ENCODE data around the gene KHDRBS2.

Gene KHDRBS2

GRCh38 chr6:62150048-62150663 lies 135.9 kb downstream of the KHDRBS2 start:
- Histone ChIP-seq H3K4me2 (ENCODE audit: low read depth, low read length, poor library complexity, severe bottlenecking) (no peak overlapping the region), H3K9ac (ENCODE audit: low read depth, low read length, poor library complexity, severe bottlenecking) (no peak overlapping the region), H3K4me3 (ENCODE audit: low read length, poor library complexity, severe bottlenecking) (no peak overlapping the region), H3K27me3 (ENCODE audit: insufficient read depth, low read length, poor library complexity, severe bottlenecking) (no peaks in the 10 kb centered on the region), H3K9me2 (replicated peaks; ENCODE audit: low read depth, low read length) (no peaks in the 10 kb centered on the region), H3F3A (ENCODE audit: low read depth) (no peaks in the 10 kb centered on the region), H4K20me1 (ENCODE audit: insufficient read depth, low read length, poor library complexity, severe bottlenecking) (no peaks in the 10 kb centered on the region), H3K9me3 (ENCODE audit: insufficient read depth, low read depth, low read length) (no peaks in the 10 kb centered on the region), H3K4me1 (ENCODE audit: insufficient read depth, low read length, poor library complexity, severe bottlenecking) (no peaks in the 10 kb centered on the region), H3K79me2 (ENCODE audit: insufficient read depth, low read length) (no peaks in the 10 kb centered on the region), H2AFZ (ENCODE audit: low read length) (no peak overlapping the region), H3K36me3 (ENCODE audit: insufficient read depth, low read length) (no peaks in the 10 kb centered on the region)
- TF ChIP-seq EZH2phosphoT487 (IDR thresholded peaks at IDR 0.05; ENCODE audit: borderline replicate concordance) = no peak
- TF ChIP-seq, protein P1, sequence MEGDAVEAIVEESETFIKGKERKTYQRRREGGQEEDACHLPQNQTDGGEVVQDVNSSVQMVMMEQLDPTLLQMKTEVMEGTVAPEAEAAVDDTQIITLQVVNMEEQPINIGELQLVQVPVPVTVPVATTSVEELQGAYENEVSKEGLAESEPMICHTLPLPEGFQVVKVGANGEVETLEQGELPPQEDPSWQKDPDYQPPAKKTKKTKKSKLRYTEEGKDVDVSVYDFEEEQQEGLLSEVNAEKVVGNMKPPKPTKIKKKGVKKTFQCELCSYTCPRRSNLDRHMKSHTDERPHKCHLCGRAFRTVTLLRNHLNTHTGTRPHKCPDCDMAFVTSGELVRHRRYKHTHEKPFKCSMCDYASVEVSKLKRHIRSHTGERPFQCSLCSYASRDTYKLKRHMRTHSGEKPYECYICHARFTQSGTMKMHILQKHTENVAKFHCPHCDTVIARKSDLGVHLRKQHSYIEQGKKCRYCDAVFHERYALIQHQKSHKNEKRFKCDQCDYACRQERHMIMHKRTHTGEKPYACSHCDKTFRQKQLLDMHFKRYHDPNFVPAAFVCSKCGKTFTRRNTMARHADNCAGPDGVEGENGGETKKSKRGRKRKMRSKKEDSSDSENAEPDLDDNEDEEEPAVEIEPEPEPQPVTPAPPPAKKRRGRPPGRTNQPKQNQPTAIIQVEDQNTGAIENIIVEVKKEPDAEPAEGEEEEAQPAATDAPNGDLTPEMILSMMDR (conservative IDR thresholded peaks at IDR 0.05; ENCODE audit: low read length) = peak; percentile 80

GRCh38 chr6:62146954-62147853 lies 138.8 kb downstream of the KHDRBS2 start:
- Histone ChIP-seq H3K9me3 (ENCODE audit: insufficient read depth, low read depth, low read length) (no peaks in the 10 kb centered on the region), H3K4me3 (ENCODE audit: low read length, poor library complexity, severe bottlenecking) (no peak overlapping the region), H3K79me2 (ENCODE audit: insufficient read depth, low read length) (no peaks in the 10 kb centered on the region), H3K9me2 (replicated peaks; ENCODE audit: low read depth, low read length) (no peaks in the 10 kb centered on the region), H3K4me2 (ENCODE audit: low read depth, low read length, poor library complexity, severe bottlenecking) (no peak overlapping the region), H3K36me3 (ENCODE audit: insufficient read depth, low read length) (no peaks in the 10 kb centered on the region), H3K27me3 (ENCODE audit: insufficient read depth, low read length, poor library complexity, severe bottlenecking) (no peaks in the 10 kb centered on the region), H3K9ac (ENCODE audit: low read depth, low read length, poor library complexity, severe bottlenecking) (no peak overlapping the region), H2AFZ (ENCODE audit: low read length) (no peak overlapping the region), H3K4me1 (ENCODE audit: insufficient read depth, low read length, poor library complexity, severe bottlenecking) (no peaks in the 10 kb centered on the region), H3F3A (ENCODE audit: low read depth) (no peaks in the 10 kb centered on the region), H4K20me1 (ENCODE audit: insufficient read depth, low read length, poor library complexity, severe bottlenecking) (no peaks in the 10 kb centered on the region)
- TF ChIP-seq, protein P1 (conservative IDR thresholded peaks at IDR 0.05; ENCODE audit: low read length) = no peak
- no peak for TF ChIP-seq EZH2phosphoT487 (IDR thresholded peaks at IDR 0.05; ENCODE audit: borderline replicate concordance)

DNA sequence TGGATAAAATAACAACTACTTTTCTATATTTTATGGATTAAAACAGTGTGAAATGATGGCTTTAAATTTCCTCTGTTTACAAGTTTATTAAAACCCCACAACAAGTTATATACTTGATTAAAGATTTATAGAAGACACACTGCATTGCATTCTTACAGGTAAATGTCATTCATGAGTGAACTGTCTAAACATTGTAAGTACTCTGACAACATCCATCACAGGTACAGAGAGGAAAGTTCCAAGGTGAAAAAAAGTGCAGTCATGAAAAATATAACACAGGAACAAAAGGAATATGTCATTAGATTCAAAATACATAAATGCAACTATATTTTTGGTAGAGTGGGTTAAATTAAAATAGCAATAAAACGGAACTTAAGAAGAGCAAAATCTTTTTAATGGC lies 156.9 kb downstream of the KHDRBS2 start:
- no peak overlapping the region for H3K4me2 ChIP-seq (ENCODE audit: low read depth, low read length, poor library complexity, severe bottlenecking)
- no peak for TF ChIP-seq EZH2phosphoT487 (IDR thresholded peaks at IDR 0.05; ENCODE audit: borderline replicate concordance)
- TF ChIP-seq, protein P1 (conservative IDR thresholded peaks at IDR 0.05; ENCODE audit: low read length) = no peak
- no peak overlapping the region for H3K9ac ChIP-seq (ENCODE audit: low read depth, low read length, poor library complexity, severe bottlenecking)

More for the DNA sequence above, 156.9 kb downstream of the KHDRBS2 start:
- H3K27me3 ChIP-seq (ENCODE audit: insufficient read depth, low read length, poor library complexity, severe bottlenecking) = no peaks in the 10 kb centered on the region
- H3K79me2 ChIP-seq (ENCODE audit: insufficient read depth, low read length) = no peaks in the 10 kb centered on the region
- no peaks in the 10 kb centered on the region for H3K4me1 ChIP-seq (ENCODE audit: insufficient read depth, low read length, poor library complexity, severe bottlenecking)
- H2AFZ ChIP-seq (ENCODE audit: low read length) = no peak overlapping the region
- no peaks in the 10 kb centered on the region for H3K9me2 ChIP-seq (replicated peaks; ENCODE audit: low read depth, low read length)
- no peaks in the 10 kb centered on the region for H3K36me3 ChIP-seq (ENCODE audit: insufficient read depth, low read length)
- no peaks in the 10 kb centered on the region for H4K20me1 ChIP-seq (ENCODE audit: insufficient read depth, low read length, poor library complexity, severe bottlenecking)
- no peaks in the 10 kb centered on the region for H3K9me3 ChIP-seq (ENCODE audit: insufficient read depth, low read depth, low read length)
- H3F3A ChIP-seq (ENCODE audit: low read depth) = no peaks in the 10 kb centered on the region
- H3K4me3 ChIP-seq (ENCODE audit: low read length, poor library complexity, severe bottlenecking) = no peak overlapping the region
